Duodenal mucosa (tissue), 2 donors: Measurements from ENCODE around the gene PAM.
"Not testable (repeated sequence)": the region's sequence is repeated elsewhere in the genome, so short reads cannot be mapped to it uniquely, and the experiment has no call there.

Experiments used
- H3K27ac ChIP-seq: one replicate; pipeline ENCODE4 v1.7.0; 2013; ENCODE audit warnings: low read depth, low read length
- H3K27me3 ChIP-seq, 2 donors: one replicate each; pipeline ENCODE4 v1.7.0; 2013; ENCODE audit warnings: low read length in 2 of 2, control low read depth in 1 of 2; ENCODE audit not compliant: insufficient read depth in 2 of 2, control insufficient read depth in 1 of 2
- H3K36me3 ChIP-seq, 2 donors: one replicate each; pipeline ENCODE4 v1.7.0; 2013; ENCODE audit warnings: low read length in 2 of 2, control low read depth in 1 of 2; ENCODE audit not compliant: insufficient read depth in 2 of 2, control insufficient read depth in 1 of 2
- H3K4me1 ChIP-seq, 2 donors: one replicate each; pipeline ENCODE4 v1.7.0; 2013; ENCODE audit warnings: low read length in 2 of 2, control low read depth in 1 of 2; ENCODE audit not compliant: insufficient read depth in 2 of 2, control insufficient read depth in 1 of 2
- H3K4me3 ChIP-seq, 2 donors: one replicate each; pipeline ENCODE4 v1.7.0; 2013; ENCODE audit warnings: low read length in 2 of 2, low read depth in 1 of 2
- H3K9ac ChIP-seq, 2 donors: one replicate each; pipeline ENCODE4 v1.7.0; 2013; ENCODE audit warnings: low read length in 2 of 2, low read depth in 1 of 2
- H3K9me3 ChIP-seq, 2 donors: one replicate each; pipeline ENCODE4 v1.7.0; 2013; ENCODE audit warnings: low read length in 2 of 2, control low read depth in 1 of 2; ENCODE audit not compliant: control insufficient read depth in 1 of 2

Gene PAM

DNA sequence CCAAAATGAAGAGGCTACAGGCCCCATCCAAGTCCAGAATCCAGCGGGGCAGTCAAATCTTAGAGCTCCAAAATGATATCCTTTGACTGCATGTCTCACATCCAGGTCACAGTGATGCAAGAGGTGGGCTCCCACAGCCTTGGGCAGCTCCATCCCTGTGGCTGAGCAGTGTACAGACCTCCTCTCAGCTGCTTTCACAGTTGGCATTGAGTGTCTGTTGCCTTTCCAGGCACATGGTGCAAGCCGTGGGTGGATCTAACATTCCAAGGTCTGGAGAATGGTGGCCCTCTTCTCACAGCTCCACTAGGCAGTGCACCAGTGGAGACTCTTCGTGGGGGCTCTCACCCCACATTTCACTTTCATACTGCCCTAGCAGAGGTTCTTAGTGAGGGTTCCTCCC, 244.1 kb downstream of the PAM start:
- Histone ChIP-seq H3K36me3 (no peaks in the 10 kb centered on the region), H3K27me3 (no peaks in the 10 kb centered on the region), H3K4me3 (no peak overlapping the region), H3K9ac (no peak overlapping the region), H3K4me1 (no peaks in the 10 kb centered on the region), H3K27ac (no peak overlapping the region), H3K9me3 (no peaks in the 10 kb centered on the region)

DNA sequence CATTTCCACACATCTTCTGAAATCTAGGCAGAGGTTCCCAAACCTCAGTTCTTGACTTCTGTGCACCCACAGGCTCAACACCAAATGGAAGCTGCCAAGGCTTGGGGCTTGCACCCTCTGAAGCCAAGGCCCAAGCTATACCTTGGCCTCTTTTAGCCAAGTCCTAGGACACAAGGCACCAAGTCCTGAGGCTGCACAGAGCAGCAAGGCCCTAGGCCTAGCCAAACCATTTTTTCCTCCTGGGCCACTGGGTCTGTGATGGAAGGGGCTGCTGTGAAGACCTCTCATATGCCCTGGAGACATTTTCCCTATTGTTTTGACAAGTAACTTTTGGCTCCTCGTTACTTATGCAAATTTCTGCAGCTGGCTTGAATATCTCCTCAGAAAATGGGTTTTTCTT, 244.5 kb downstream of the PAM start:
- not testable (repeated sequence) for H3K9ac ChIP-seq, H3K4me1 ChIP-seq, H3K4me3 ChIP-seq, H3K36me3 ChIP-seq, H3K27me3 ChIP-seq, H3K27ac ChIP-seq, H3K9me3 ChIP-seq

DNA sequence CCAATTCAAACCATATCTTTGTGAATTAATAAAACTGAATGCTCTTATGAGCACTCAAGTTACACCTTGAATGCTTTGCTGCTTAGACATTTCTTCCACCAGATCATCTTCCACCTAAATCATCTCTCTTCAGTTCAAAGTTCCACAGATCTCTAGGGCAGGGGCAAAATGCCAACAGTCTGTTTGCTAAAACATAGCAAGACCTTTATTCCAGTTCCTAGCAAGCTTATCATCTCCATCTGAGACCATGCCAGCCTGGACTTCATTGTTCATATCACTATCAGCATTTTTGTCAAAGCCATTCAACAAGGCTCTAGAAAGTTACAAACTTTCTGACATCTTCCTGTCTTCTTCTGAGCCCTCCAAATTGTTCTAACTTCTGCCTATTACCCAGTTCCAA, 245.0 kb downstream of the PAM start:
- Histone ChIP-seq H3K27me3 (no peaks in the 10 kb centered on the region), H3K9ac (no peak overlapping the region)

DNA sequence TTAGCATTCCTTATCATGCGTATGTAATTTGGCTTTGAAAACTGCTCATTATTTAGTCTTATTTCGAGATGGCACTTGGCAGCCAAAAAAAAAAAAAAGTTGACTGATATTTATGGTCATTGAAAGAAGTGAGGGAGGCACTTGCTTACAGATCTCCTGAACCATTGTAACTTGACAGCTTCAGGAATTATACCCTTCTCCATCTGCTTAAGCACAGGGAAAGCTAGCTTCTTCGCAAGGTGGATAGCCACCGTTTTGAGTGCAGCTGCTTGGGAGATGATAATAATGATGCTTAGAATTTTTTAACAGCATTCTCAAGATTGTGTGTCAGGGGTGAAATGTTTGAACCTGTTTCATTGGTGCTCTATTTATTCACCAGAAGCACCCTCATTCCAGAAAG, 248.8 kb downstream of the PAM start:
- H3K9ac ChIP-seq: no peak overlapping the region
- H3K27me3 ChIP-seq: no peaks in the 10 kb centered on the region
- H3K9me3 ChIP-seq: no peaks in the 10 kb centered on the region
- H3K4me1 ChIP-seq: no peaks in the 10 kb centered on the region
- no peak overlapping the region for H3K4me3 ChIP-seq
- H3K36me3 ChIP-seq: peaks cover 0 to 3% of the 10 kb centered on the region in 2 donors
- H3K27ac ChIP-seq: no peak overlapping the region

More for the DNA sequence above, 245.0 kb downstream of the PAM start:
- H3K4me1 ChIP-seq: no peaks in the 10 kb centered on the region
- H3K27ac ChIP-seq: no peak overlapping the region
- no peak overlapping the region for H3K4me3 ChIP-seq
- no peaks in the 10 kb centered on the region for H3K9me3 ChIP-seq
- H3K36me3 ChIP-seq: no peaks in the 10 kb centered on the region

DNA sequence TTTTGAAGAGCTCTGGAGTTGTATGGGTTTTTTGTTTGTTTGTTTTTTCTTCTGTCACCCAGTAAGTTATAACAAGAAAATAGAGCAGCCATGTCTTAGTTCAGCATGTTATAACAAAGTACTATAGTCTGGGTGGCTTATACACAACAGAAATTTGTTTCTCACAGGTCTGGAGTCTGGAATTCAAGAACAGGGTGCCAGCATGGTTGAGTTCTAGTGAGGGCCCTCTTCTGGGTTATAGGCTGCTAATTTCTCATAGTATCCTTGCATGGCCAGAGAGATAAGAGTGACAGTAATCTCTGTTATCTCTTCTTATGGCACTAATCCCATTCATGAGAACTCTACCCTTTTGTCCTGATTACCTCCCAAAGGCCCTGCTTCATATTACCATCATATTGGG, 250.2 kb downstream of the PAM start:
- H3K4me1 ChIP-seq: no peaks in the 10 kb centered on the region
- H3K4me3 ChIP-seq: no peak overlapping the region
- H3K27me3 ChIP-seq: no peaks in the 10 kb centered on the region
- no peak overlapping the region for H3K9ac ChIP-seq
- H3K9me3 ChIP-seq: no peaks in the 10 kb centered on the region
- H3K36me3 ChIP-seq: peaks cover 0 to 3% of the 10 kb centered on the region in 2 donors
- H3K27ac ChIP-seq: no peak overlapping the region

DNA sequence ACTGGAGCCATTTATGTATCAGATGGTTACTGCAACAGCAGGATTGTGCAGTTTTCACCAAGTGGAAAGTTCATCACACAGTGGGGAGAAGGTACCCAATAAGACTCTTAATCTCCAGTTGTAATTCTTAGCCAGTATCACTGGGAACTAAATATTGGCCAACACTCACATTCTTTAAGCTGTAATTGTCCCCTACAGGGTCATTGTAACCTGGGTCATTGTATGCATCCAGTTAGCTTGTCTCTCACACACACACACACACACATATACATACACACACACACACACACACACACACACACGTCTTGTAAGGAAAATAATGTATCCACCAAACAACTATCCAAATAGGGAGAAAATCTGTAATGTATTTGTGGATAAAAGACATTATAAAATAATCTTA, 251.8 kb downstream of the PAM start:
- H3K4me3 ChIP-seq: no peak overlapping the region
- peaks cover 0 to 3% of the 10 kb centered on the region in 2 donors for H3K36me3 ChIP-seq
- no peaks in the 10 kb centered on the region for H3K4me1 ChIP-seq
- H3K27ac ChIP-seq: no peak overlapping the region
- no peaks in the 10 kb centered on the region for H3K9me3 ChIP-seq
- no peak overlapping the region for H3K9ac ChIP-seq
- no peaks in the 10 kb centered on the region for H3K27me3 ChIP-seq

DNA sequence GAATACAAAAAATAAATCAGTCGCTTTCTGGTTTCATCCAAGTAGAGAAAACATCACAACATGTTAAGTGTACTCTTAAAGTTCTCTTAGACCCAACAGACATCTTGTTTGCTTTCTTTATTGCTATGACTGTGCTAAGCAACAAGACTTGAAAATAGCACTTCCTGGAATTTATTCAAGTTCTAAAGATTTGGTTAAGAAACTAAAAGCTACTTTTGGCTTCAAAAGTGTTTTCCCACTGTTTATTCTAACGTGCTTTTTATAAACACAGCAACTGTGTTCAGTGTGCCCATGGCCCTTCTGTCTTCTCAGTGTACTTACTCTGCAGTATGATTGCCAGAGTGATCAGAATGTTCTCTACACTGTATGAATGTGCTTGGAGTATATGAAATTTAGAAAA, 255.1 kb downstream of the PAM start:
- no peak overlapping the region for H3K9ac ChIP-seq
- no peak overlapping the region for H3K27ac ChIP-seq
- no peaks in the 10 kb centered on the region for H3K9me3 ChIP-seq
- no peaks in the 10 kb centered on the region for H3K27me3 ChIP-seq
- H3K4me1 ChIP-seq: no peaks in the 10 kb centered on the region
- peaks cover 0 to 3% of the 10 kb centered on the region in 2 donors for H3K36me3 ChIP-seq
- no peak overlapping the region for H3K4me3 ChIP-seq

DNA sequence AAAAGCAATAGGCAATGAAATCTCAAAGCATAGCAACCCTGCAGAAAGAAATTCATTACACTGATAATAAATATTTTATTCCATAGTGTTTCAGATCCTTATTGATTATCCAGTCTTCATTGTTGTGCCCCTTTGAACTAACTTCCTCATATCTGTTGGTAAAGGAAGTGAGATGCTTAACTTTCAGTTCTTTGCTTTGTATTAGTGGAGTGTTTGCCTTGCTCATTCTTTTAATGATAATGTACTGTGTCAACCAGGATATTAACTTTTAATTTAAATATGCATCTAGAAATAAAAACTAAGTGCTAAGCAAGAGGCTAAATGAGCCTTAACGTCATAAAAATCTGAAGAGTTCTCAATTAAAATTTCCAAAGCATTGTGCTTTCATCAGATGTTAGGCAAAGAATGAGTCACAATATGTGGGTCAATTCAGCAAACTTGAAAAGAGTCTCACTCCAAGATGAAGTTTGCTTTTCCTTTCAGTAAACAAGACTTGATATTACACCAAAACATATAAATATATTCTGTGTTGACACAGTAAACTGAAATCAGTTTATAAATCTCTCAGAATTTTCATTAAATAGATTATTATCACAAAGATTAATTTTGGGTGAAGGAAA, 258.9 kb downstream of the PAM start:
- Histone ChIP-seq H3K36me3 (no peaks in the 10 kb centered on the region), H3K27ac (no peak overlapping the region), H3K9me3 (no peaks in the 10 kb centered on the region), H3K4me1 (no peaks in the 10 kb centered on the region), H3K9ac (no peak overlapping the region), H3K4me3 (no peak overlapping the region), H3K27me3 (no peaks in the 10 kb centered on the region)

DNA sequence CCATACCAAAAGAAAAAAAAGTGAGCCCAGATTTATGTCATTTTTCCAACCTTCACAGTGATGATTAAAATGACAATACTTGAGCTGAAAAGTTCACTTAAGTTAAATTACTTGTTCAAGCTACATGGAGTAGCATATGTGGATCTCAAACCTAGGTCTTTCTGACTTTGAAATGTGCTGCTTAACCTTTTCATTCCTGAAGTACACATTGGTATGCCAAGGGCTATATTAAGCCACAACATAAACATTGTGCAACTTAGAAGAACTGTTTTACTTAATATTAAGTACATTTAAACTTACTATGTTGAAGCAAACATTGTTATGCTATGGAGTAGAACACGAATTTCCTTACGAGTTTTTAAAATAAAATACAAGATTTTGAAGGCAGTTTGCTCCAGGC, 259.9 kb downstream of the PAM start:
- no peak overlapping the region for H3K4me3 ChIP-seq
- H3K27me3 ChIP-seq: no peaks in the 10 kb centered on the region
- no peaks in the 10 kb centered on the region for H3K36me3 ChIP-seq
- no peaks in the 10 kb centered on the region for H3K4me1 ChIP-seq
- no peak overlapping the region for H3K27ac ChIP-seq
- H3K9me3 ChIP-seq: no peaks in the 10 kb centered on the region
- H3K9ac ChIP-seq: no peak overlapping the region

DNA sequence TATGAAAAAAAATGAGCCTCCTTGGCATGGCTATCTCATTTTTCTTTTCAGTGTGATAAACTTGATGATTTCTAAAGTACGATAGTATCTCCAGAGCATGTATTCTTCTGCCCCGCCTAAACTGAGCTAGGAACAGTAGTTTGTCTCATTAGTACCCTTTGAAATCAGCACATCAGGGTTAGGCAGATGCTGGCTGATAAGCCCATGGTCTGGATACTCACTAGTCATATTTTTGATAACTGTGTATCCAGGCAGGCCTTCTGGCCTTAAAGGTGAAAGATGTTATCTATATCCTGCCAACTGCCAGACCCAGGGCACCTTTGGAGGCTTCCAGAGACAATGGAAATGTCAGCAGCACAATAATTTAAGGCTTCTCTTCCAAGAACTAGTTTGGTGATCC, 261.1 kb downstream of the PAM start:
- Histone ChIP-seq H3K36me3 (no peaks in the 10 kb centered on the region), H3K9ac (no peak overlapping the region), H3K4me3 (no peak overlapping the region), H3K27me3 (no peaks in the 10 kb centered on the region), H3K4me1 (no peaks in the 10 kb centered on the region), H3K27ac (no peak overlapping the region), H3K9me3 (no peaks in the 10 kb centered on the region)

DNA sequence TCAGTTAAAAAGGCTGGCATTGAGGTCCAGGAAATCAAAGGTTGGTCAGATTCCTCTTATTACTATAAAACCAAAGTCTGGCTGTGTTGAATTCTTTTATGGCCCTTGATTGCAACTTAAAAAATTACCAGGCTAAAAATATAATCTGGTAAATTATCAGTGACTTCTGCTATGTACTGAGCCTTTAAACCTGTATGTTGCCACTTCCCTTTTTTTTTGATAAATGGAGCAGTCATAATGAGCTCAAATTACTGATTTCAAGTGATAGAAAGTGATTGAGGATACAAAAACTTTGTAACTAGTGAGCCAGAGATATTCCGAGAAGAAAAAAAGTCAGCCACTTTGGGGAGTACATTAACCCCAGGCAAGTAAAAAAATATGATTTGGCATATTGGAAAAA, 264.7 kb downstream of the PAM start:
- Histone ChIP-seq H3K4me3 (no peak overlapping the region), H3K9ac (no peak overlapping the region), H3K4me1 (no peaks in the 10 kb centered on the region), H3K27me3 (no peaks in the 10 kb centered on the region), H3K9me3 (no peaks in the 10 kb centered on the region), H3K27ac (no peak overlapping the region), H3K36me3 (no peaks in the 10 kb centered on the region)
